ENCODE measurements around the gene CYP3A7.
"Not testable (repeated sequence)": the region's sequence is repeated elsewhere in the genome, so short reads cannot be mapped to it uniquely, and the experiment has no call there.

The CYP3A7 gene

DNA sequence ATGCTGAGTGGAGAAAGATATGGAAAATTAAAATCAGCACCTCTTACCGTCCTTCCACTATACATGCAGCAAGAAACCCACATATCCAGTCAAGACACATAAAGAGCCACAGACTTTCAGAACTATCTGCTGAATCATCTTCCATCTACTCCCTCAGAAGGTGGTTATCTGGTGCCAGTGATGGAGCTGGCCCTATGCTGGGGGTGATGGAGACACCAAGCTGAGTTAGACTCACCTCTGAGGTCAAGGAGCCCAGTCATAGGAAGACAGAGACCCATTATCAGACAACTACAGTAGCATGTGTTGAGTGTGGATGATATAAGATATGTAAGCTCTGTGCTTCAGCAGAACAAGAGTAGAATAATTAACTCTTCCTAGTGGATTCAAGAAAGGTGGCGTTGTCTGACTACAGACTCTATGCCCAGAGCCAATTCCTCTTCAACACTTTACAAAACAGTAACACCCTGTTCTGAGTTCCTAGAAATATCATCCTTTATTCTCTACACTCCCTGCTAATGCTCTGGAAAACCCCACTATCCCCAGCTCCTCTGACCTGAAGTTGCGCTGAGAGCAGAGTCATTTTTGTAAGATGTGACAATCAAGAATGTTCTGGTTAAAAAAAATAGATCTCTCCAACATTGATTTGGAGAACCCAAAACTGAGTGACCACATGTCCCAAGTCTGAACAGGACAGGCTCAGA, 69.5 kb downstream of the CYP3A7 start:
- DNase-seq, result no peak

DNA sequence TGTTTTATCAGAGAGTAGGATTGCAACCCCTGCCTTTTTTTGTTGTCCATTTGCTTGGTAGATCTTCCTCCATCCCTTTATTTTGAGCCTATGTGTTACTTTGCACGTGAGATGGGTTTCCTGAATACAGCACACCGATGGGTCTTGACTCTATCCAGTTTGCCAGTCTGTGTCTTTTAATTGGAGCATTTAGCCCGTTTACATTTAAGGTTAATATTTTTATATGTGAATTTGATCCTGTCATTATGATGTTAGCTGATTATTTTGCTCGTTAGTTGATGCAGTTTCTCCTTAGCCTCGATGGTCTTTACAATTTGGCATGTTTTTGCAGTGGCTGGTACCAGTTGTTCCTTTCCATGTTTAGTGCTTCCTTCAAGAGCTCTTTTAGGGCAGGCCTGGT, 77.1 kb downstream of the CYP3A7 start:
- not testable (repeated sequence) for DNase-seq

Data from activated T-cell treated with anti-CD3 and anti-CD28 coated beads for 4 hours (primary cell).